Measurements from ENCODE around the gene TSPAN6. TPM values are rescaled to one million over a fixed set of nuclear protein-coding genes. Genes with fewer than 3 reads are reported as not detected.

The TSPAN6 gene
- total RNA-seq, 2 donors from 2014 or later, result 7.2 to 13.0 TPM

GRCh38 chrX:100591256-100592051 lies 45.2 kb downstream of the TSPAN6 start:
- no peaks in the 10 kb centered on the region for H3K36me3 ChIP-seq
- TF ChIP-seq CTCF (IDR thresholded peaks at IDR 0.05), result no peak
- H3K4me1 ChIP-seq (ENCODE audit: control insufficient read depth in 1 of 2, low read depth in 2 of 2), result no peaks in the 10 kb centered on the region
- no peak for DNase-seq (ENCODE audit: low spot score)
- no peaks in the 10 kb centered on the region for H3K9me3 ChIP-seq
- no peaks in the 10 kb centered on the region for H3K27me3 ChIP-seq (replicated peaks; ENCODE audit: insufficient read depth)
- no peak overlapping the region for H3K4me3 ChIP-seq
- no peak for ATAC-seq (ENCODE audit: insufficient number of reproducible peaks, low FRiP score, low read depth)
- H3K27ac ChIP-seq, result no peak overlapping the region

- Histone ChIP-seq H3K4me3 (no peak overlapping the region), H3K27ac (no peak overlapping the region), H3K27me3 (replicated peaks; ENCODE audit: insufficient read depth) (no peaks in the 10 kb centered on the region), H3K36me3 (no peaks in the 10 kb centered on the region), H3K4me1 (ENCODE audit: control insufficient read depth in 1 of 2, low read depth in 2 of 2) (no peaks in the 10 kb centered on the region), H3K9me3 (no peaks in the 10 kb centered on the region)
- ATAC-seq (ENCODE audit: insufficient number of reproducible peaks, low FRiP score, low read depth) (no peak), DNase-seq (ENCODE audit: low spot score) (no peak)
- TF ChIP-seq CTCF (IDR thresholded peaks at IDR 0.05), result no peak
Measured at GRCh38 chrX:100587861-100588260, 48.7 kb downstream of the TSPAN6 start.

GRCh38 chrX:100586747-100587146 lies 49.9 kb downstream of the TSPAN6 start:
- no peak overlapping the region for H3K4me3 ChIP-seq
- H3K4me1 ChIP-seq (ENCODE audit: control insufficient read depth in 1 of 2, low read depth in 2 of 2), result no peaks in the 10 kb centered on the region
- no peaks in the 10 kb centered on the region for H3K36me3 ChIP-seq
- no peak for DNase-seq (ENCODE audit: low spot score)
- H3K9me3 ChIP-seq, result no peaks in the 10 kb centered on the region
- TF ChIP-seq CTCF (IDR thresholded peaks at IDR 0.05), result no peak
- H3K27ac ChIP-seq, result no peak overlapping the region
- ATAC-seq (ENCODE audit: insufficient number of reproducible peaks, low FRiP score, low read depth), result no peak
- no peaks in the 10 kb centered on the region for H3K27me3 ChIP-seq (replicated peaks; ENCODE audit: insufficient read depth)

- no peaks in the 10 kb centered on the region for H3K27me3 ChIP-seq (replicated peaks; ENCODE audit: insufficient read depth)
- no peak for TF ChIP-seq CTCF (IDR thresholded peaks at IDR 0.05)
Measured at GRCh38 chrX:100584611-100585010, 52.0 kb downstream of the TSPAN6 start, which contains the start of gene TNMD. TNMD (plus strand) TSS chrX:100584936; CDS start chrX:100585019, 83 bp downstream.

More at GRCh38 chrX:100584611-100585010, 52.0 kb downstream of the TSPAN6 start, which contains the start of gene TNMD:
- H3K36me3 ChIP-seq, result no peaks in the 10 kb centered on the region
- no peak for ATAC-seq (ENCODE audit: insufficient number of reproducible peaks, low FRiP score, low read depth)
- no peaks in the 10 kb centered on the region for H3K4me1 ChIP-seq (ENCODE audit: control insufficient read depth in 1 of 2, low read depth in 2 of 2)
- no peaks in the 10 kb centered on the region for H3K9me3 ChIP-seq
- H3K4me3 ChIP-seq, result no peak within 1 kb of the TSS
- H3K27ac ChIP-seq, result no peak within 1 kb of the TSS
- DNase-seq (ENCODE audit: low spot score), result no peak

Other genes starting within 250 kb of the TSPAN6 start
- gene PCDH19, start 226.5 kb downstream of the TSPAN6 start, total RNA-seq, result 1 to 10 TPM in 1 of 2 donors, under 1 TPM in 1; 0.41 to 3.0 TPM
- gene TNMD, start 51.9 kb downstream of the TSPAN6 start, total RNA-seq, result not detected
- 10 to 100 TPM; 60.7 to 61.2 TPM for gene SRPX2, start 7.4 kb upstream of the TSPAN6 start, total RNA-seq
- 10 to 100 TPM; 13.1 to 13.5 TPM for gene SYTL4, start 95.3 kb upstream of the TSPAN6 start, total RNA-seq
- 1 to 10 TPM; 7.2 to 9.2 TPM for gene CSTF2, start 183.6 kb upstream of the TSPAN6 start, total RNA-seq
- gene NOX1, start 237.6 kb upstream of the TSPAN6 start, total RNA-seq, result not detected